PC-9 (cell line): ENCODE measurements around the gene EIF3K.

ENCODE experiments used
- EZH2 ChIP-seq: fragments of 200-600 bp; sonication (generic); IDR thresholded peaks from 2 replicates; pipeline ENCODE4 v1.8.0; 2017; ENCODE audit warnings: antibody characterized with exemption, low read depth
- TF ChIP-seq, protein P1 (sequence below): fragments of 200-600 bp; sonication (generic); conservative IDR thresholded peaks from 2 replicates; pipeline ENCODE4 v1.6.1; 2017; ENCODE audit warnings: mixed run types, antibody characterized with exemption, mild to moderate bottlenecking, moderate library complexity

DNA sequence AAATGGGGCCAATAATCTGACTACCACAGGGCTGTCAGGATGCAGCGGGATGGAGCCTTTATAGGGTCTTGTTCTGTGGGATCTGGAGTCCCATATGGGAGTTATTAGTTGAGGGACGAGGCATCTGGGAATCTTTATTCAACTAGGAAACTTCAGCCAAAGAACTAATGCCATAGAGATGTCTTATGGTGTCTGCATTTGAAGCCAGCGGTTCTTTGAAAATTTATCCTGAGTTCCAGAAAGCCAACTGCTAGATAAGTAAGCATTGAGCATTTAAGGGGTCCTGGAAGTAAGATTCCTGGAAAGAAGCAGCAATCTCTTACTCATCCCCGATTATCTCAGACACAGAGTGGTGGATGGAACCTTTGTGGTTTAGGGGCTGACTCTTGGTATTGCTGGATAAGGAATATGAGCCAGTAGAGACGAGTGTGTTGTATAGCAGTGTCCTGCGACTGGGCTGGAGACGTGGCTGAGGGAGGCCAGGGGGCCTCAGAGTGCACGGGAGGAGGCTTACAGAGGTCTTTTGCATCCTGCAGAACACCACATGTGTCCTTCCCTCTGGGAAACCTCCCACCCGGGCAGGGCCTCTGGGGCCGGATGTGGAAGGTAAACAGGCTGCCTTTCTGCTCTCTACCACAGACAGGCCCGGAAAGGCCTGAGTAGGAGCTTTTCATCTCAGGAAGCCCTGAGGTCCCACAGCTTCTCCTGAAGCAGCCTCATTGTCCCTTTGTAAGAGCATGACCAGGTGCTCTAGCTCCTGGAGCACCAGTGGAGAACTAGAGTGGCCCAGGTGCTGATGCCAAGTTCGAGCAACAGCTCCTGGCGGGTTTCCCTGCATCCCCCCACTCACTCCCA lies 57.3 kb downstream of the EIF3K start:
- TF ChIP-seq, protein P1, sequence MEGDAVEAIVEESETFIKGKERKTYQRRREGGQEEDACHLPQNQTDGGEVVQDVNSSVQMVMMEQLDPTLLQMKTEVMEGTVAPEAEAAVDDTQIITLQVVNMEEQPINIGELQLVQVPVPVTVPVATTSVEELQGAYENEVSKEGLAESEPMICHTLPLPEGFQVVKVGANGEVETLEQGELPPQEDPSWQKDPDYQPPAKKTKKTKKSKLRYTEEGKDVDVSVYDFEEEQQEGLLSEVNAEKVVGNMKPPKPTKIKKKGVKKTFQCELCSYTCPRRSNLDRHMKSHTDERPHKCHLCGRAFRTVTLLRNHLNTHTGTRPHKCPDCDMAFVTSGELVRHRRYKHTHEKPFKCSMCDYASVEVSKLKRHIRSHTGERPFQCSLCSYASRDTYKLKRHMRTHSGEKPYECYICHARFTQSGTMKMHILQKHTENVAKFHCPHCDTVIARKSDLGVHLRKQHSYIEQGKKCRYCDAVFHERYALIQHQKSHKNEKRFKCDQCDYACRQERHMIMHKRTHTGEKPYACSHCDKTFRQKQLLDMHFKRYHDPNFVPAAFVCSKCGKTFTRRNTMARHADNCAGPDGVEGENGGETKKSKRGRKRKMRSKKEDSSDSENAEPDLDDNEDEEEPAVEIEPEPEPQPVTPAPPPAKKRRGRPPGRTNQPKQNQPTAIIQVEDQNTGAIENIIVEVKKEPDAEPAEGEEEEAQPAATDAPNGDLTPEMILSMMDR, result no peak
- TF ChIP-seq EZH2, result no peak
